ENCODE results near the gene LTBP3.

The LTBP3 gene

DNA sequence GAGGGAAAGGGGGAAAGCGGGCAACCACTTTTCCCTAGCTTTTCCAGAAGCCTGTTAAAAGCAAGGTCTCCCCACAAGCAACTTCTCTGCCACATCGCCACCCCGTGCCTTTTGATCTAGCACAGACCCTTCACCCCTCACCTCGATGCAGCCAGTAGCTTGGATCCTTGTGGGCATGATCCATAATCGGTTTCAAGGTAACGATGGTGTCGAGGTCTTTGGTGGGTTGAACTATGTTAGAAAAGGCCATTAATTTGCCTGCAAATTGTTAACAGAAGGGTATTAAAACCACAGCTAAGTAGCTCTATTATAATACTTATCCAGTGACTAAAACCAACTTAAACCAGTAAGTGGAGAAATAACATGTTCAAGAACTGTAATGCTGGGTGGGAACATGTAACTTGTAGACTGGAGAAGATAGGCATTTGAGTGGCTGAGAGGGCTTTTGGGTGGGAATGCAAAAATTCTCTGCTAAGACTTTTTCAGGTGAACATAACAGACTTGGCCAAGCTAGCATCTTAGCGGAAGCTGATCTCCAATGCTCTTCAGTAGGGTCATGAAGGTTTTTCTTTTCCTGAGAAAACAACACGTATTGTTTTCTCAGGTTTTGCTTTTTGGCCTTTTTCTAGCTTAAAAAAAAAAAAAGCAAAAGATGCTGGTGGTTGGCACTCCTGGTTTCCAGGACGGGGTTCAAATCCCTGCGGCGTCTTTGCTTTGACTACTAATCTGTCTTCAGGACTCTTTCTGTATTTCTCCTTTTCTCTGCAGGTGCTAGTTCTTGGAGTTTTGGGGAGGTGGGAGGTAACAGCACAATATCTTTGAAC lies 52.5 kb downstream of the LTBP3 start:
- DNase-seq, result no peak

GRCh38 chr11:65504674-65505465 lies 53.3 kb downstream of the LTBP3 start:
- DNase-seq, result peak in 1 of 3 experiments; percentile 64

GRCh38 chr11:65503949-65504673 lies 54.0 kb downstream of the LTBP3 start:
- DNase-seq, result peak in 1 of 3 experiments; percentile 63

GRCh38 chr11:65503368-65503948 lies 54.7 kb downstream of the LTBP3 start:
- no peak for DNase-seq

GRCh38 chr11:65502555-65503367 lies 55.4 kb downstream of the LTBP3 start:
- peak in 1 of 3 experiments; percentile 69 for DNase-seq

- no peak for DNase-seq
These were observed 55.9 kb downstream of the LTBP3 start for GRCh38 chr11:65502274-65502554.

- DNase-seq, result peak in 1 of 3 experiments; percentile 74
These were observed 56.5 kb downstream of the LTBP3 start for GRCh38 chr11:65501472-65502273.

DNA sequence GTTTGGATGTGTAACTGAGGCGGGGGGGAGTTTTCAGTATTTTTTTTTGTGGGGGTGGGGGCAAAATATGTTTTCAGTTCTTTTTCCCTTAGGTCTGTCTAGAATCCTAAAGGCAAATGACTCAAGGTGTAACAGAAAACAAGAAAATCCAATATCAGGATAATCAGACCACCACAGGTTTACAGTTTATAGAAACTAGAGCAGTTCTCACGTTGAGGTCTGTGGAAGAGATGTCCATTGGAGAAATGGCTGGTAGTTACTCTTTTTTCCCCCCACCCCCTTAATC lies 57.0 kb downstream of the LTBP3 start:
- DNase-seq, result peak in 1 of 3 experiments; percentile 74

DNA sequence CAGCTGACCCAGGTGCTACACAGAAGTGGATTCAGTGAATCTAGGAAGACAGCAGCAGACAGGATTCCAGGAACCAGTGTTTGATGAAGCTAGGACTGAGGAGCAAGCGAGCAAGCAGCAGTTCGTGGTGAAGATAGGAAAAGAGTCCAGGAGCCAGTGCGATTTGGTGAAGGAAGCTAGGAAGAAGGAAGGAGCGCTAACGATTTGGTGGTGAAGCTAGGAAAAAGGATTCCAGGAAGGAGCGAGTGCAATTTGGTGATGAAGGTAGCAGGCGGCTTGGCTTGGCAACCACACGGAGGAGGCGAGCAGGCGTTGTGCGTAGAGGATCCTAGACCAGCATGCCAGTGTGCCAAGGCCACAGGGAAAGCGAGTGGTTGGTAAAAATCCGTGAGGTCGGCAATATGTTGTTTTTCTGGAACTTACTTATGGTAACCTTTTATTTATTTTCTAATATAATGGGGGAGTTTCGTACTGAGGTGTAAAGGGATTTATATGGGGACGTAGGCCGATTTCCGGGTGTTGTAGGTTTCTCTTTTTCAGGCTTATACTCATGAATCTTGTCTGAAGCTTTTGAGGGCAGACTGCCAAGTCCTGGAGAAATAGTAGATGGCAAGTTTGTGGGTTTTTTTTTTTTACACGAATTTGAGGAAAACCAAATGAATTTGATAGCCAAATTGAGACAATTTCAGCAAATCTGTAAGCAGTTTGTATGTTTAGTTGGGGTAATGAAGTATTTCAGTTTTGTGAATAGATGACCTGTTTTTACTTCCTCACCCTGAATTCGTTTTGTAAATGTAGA lies 57.6 kb downstream of the LTBP3 start:
- DNase-seq, result peak in 2 of 3 experiments; percentile 46 to 84

DNA sequence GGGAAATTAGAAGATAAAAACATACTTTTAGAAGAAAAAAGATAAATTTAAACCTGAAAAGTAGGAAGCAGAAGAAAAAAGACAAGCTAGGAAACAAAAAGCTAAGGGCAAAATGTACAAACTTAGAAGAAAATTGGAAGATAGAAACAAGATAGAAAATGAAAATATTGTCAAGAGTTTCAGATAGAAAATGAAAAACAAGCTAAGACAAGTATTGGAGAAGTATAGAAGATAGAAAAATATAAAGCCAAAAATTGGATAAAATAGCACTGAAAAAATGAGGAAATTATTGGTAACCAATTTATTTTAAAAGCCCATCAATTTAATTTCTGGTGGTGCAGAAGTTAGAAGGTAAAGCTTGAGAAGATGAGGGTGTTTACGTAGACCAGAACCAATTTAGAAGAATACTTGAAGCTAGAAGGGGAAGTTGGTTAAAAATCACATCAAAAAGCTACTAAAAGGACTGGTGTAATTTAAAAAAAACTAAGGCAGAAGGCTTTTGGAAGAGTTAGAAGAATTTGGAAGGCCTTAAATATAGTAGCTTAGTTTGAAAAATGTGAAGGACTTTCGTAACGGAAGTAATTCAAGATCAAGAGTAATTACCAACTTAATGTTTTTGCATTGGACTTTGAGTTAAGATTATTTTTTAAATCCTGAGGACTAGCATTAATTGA lies 58.3 kb downstream of the LTBP3 start:
- DNase-seq, result peak in 1 of 3 experiments; percentile 84

DNA sequence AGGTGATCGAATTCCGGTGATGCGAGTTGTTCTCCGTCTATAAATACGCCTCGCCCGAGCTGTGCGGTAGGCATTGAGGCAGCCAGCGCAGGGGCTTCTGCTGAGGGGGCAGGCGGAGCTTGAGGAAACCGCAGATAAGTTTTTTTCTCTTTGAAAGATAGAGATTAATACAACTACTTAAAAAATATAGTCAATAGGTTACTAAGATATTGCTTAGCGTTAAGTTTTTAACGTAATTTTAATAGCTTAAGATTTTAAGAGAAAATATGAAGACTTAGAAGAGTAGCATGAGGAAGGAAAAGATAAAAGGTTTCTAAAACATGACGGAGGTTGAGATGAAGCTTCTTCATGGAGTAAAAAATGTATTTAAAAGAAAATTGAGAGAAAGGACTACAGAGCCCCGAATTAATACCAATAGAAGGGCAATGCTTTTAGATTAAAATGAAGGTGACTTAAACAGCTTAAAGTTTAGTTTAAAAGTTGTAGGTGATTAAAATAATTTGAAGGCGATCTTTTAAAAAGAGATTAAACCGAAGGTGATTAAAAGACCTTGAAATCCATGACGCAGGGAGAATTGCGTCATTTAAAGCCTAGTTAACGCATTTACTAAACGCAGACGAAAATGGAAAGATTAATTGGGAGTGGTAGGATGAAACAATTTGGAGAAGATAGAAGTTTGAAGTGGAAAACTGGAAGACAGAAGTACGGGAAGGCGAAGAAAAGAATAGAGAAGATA lies 59.0 kb downstream of the LTBP3 start, which contains the start of gene MALAT1:
MALAT1 (plus strand) TSS at position 69 of the 736 bp plus-strand sequence.
- DNase-seq, result peak; percentile 93 to 98 (median 94)

GRCh38 chr11:65498727-65498976 lies 59.5 kb downstream of the LTBP3 start:
- no peak for DNase-seq

- peak in 2 of 3 experiments; percentile 80 to 93 for DNase-seq
These were observed 60.0 kb downstream of the LTBP3 start for GRCh38 chr11:65498042-65498726.

- peak; percentile 99 to 100 (median 100) for DNase-seq
These were observed 60.8 kb downstream of the LTBP3 start for GRCh38 chr11:65497141-65498041.

- peak in 2 of 3 experiments; percentile 68 to 81 for DNase-seq
These were observed 61.6 kb downstream of the LTBP3 start for GRCh38 chr11:65496304-65497140.

- DNase-seq, result no peak
These were observed 64.6 kb downstream of the LTBP3 start for GRCh38 chr11:65493367-65494176.
